ENCODE data around the gene PPP3CA. TPM values are rescaled to one million over a fixed set of nuclear protein-coding genes. Genes with fewer than 3 reads are reported as not detected.
A peak's percentile ranks its signal among the peaks of the same experiment; 100 is the strongest.

PPP3CA gene
- total RNA-seq, 4 donors from 2014 or later = 19.0 to 39.6 (median 20.3) TPM

- TF ChIP-seq POLR2A (IDR thresholded peaks at IDR 0.05) = no peak
- no peak for TF ChIP-seq CTCF (IDR thresholded peaks at IDR 0.05)
- Histone ChIP-seq H3K27me3 (no peaks in the 10 kb centered on the region), H3K36me3 (no peaks in the 10 kb centered on the region), H3K9me3 (no peaks in the 10 kb centered on the region), H3K4me1 (peaks cover 0 to 22% (median 0%) of the 10 kb centered on the region in 4 donors), H3K4me3 (peak overlapping the region; percentile 66 to 98 (median 94)), H3K27ac (peak overlapping the region; percentile 86 to 99 (median 96))
- DNase-seq = no peak
Observed at GRCh38 chr4:101348367-101348827, 1.1 kb upstream of the PPP3CA start.

DNA sequence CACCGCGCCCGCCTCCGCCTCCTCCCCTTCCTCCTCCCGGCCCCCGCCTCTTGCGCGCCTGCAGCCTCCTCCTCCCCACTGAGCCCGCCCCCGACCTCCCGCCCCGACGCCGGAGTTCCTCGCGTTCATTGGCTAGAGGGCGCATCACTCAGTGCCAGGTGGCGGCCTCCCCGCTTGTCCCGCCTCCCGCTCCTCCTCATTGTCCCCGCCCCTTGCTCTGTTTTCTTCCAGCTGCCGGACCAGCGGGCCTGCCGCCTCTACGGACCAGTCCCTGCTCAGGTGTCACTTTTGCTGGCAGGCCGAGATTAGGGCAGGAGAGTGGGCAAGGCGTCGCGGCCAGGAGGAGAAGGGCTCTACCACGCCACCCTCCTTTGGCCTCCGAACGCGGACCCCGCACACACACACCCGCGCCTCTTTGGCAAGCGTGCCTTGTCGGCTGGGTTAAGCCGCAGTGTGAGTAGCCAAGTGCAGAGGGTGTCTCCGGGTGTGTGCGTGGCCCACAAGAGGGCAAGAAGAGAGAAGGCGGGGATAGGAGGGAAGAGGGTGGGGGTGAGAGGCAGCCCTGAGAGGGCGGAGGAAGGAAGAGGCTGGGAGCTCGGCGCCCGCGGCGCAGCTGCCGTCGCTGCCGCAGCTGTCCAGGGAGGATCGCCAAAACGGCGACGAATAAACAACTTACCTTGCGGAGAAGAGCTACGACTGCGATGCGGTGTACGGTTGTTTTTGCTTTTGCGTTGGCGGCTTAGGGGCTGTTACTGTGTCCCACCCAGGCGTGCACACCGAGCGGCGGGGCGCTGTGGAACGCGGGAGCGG, 436 bp upstream of the PPP3CA start:
- peaks cover 0 to 22% (median 0%) of the 10 kb centered on the region in 4 donors for H3K4me1 ChIP-seq
- peak overlapping the region; percentile 86 to 99 (median 96) for H3K27ac ChIP-seq
- H3K4me3 ChIP-seq = peak overlapping the region; percentile 66 to 98 (median 94)
- DNase-seq = peak; percentile 98 to 100 (median 99)
- H3K27me3 ChIP-seq = no peaks in the 10 kb centered on the region
- no peaks in the 10 kb centered on the region for H3K9me3 ChIP-seq
- peak; percentile 85 to 88 for TF ChIP-seq POLR2A (IDR thresholded peaks at IDR 0.05)
- TF ChIP-seq CTCF (IDR thresholded peaks at IDR 0.05) = peak in 3 of 6 experiments; percentile 23 to 40 (median 28)
- H3K36me3 ChIP-seq = no peaks in the 10 kb centered on the region

- peak overlapping the region; percentile 86 to 99 (median 96) for H3K27ac ChIP-seq
- DNase-seq = peak; percentile 66 to 83 (median 79)
- H3K27me3 ChIP-seq = no peaks in the 10 kb centered on the region
- H3K4me1 ChIP-seq = peaks cover 0 to 22% (median 0%) of the 10 kb centered on the region in 4 donors
- peak in 2 of 6 experiments; percentile 7 to 35 for TF ChIP-seq CTCF (IDR thresholded peaks at IDR 0.05)
- peak in 1 of 2 donors; percentile 21 for TF ChIP-seq POLR2A (IDR thresholded peaks at IDR 0.05)
- no peaks in the 10 kb centered on the region for H3K36me3 ChIP-seq
- H3K9me3 ChIP-seq = no peaks in the 10 kb centered on the region
- H3K4me3 ChIP-seq = peak overlapping the region; percentile 66 to 98 (median 94)
Observed at GRCh38 chr4:101346351-101347266, 717 bp downstream of the PPP3CA start.

GRCh38 chr4:101345596-101346350, 1.6 kb downstream of the PPP3CA start:
- H3K4me3 ChIP-seq = peak overlapping the region; percentile 66 to 98 (median 94)
- DNase-seq = peak; percentile 66 to 77 (median 69)
- no peaks in the 10 kb centered on the region for H3K27me3 ChIP-seq
- no peak for TF ChIP-seq POLR2A (IDR thresholded peaks at IDR 0.05)
- TF ChIP-seq CTCF (IDR thresholded peaks at IDR 0.05) = no peak
- H3K4me1 ChIP-seq = peaks cover 0 to 22% (median 0%) of the 10 kb centered on the region in 4 donors
- no peaks in the 10 kb centered on the region for H3K9me3 ChIP-seq
- peak overlapping the region; percentile 86 to 99 (median 96) for H3K27ac ChIP-seq
- no peaks in the 10 kb centered on the region for H3K36me3 ChIP-seq

DNA sequence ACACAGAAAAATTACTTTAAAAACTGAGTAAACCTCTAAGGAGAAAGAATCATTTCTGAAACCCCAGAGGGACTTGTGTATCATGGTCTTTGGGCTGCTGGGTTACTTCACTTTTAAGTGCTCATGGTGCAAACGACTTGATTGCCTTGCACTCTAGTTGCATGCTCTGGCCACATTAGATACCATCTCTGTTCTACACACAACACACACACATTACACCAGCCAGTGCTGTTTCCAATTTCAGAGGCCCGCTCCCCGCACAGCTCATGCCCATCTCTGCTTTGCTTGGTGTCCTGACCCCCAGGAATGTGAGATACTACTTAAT, 2.1 kb downstream of the PPP3CA start:
- DNase-seq = peak in 1 of 3 donors; percentile 51
- peak overlapping the region; percentile 66 to 98 (median 94) for H3K4me3 ChIP-seq
- TF ChIP-seq CTCF (IDR thresholded peaks at IDR 0.05) (no peak), POLR2A (IDR thresholded peaks at IDR 0.05) (no peak)
- H3K27me3 ChIP-seq = no peaks in the 10 kb centered on the region
- no peaks in the 10 kb centered on the region for H3K9me3 ChIP-seq
- no peaks in the 10 kb centered on the region for H3K36me3 ChIP-seq
- peak overlapping the region in 3 of 4 donors; percentile 96 to 99 (median 97) for H3K27ac ChIP-seq
- H3K4me1 ChIP-seq = peaks cover 0 to 22% (median 0%) of the 10 kb centered on the region in 4 donors

All from Peyer's patch (tissue), 4 donors.